ENCODE measurements around the gene ARPP19.

ARPP19 gene

GRCh38 chr15:52509500-52510245 lies 59.2 kb downstream of the ARPP19 start:
- DNase-seq = no peak

- DNase-seq = no peak
Measured at GRCh38 chr15:52506549-52506948, 62.3 kb downstream of the ARPP19 start.

- no peak for DNase-seq
Measured at GRCh38 chr15:52505151-52505550, 63.7 kb downstream of the ARPP19 start.

GRCh38 chr15:52503788-52504496 lies 64.9 kb downstream of the ARPP19 start:
- no peak for DNase-seq

- no peak for DNase-seq
Measured at GRCh38 chr15:52502608-52503007, 66.2 kb downstream of the ARPP19 start.

GRCh38 chr15:52499506-52499905 lies 69.3 kb downstream of the ARPP19 start:
- no peak for DNase-seq

GRCh38 chr15:52498706-52499105 lies 70.1 kb downstream of the ARPP19 start:
- no peak for DNase-seq
